Neural progenitor cell (in vitro differentiated cells): Measurements from ENCODE around the gene NUDT15.

Experiments used
- EZH2 ChIP-seq: fragments of 200-600 bp; sonication (generic); IDR thresholded peaks from 2 replicates; pipeline ENCODE4 v1.6.1; 2017; ENCODE audit warnings: antibody characterized with exemption, mild to moderate bottlenecking, moderate library complexity
- EZH2phosphoT487 ChIP-seq: fragments of 200-600 bp; sonication (generic); IDR thresholded peaks from 2 replicates; pipeline ENCODE4 v1.6.1; 2017; ENCODE audit warnings: antibody characterized with exemption
- TF ChIP-seq, protein P1 (sequence below): fragments of 200-600 bp; sonication (generic); IDR thresholded peaks from 2 replicates; pipeline ENCODE4 v1.5.1; 2017; ENCODE audit warnings: antibody characterized with exemption, mild to moderate bottlenecking

- TF ChIP-seq, protein P1, sequence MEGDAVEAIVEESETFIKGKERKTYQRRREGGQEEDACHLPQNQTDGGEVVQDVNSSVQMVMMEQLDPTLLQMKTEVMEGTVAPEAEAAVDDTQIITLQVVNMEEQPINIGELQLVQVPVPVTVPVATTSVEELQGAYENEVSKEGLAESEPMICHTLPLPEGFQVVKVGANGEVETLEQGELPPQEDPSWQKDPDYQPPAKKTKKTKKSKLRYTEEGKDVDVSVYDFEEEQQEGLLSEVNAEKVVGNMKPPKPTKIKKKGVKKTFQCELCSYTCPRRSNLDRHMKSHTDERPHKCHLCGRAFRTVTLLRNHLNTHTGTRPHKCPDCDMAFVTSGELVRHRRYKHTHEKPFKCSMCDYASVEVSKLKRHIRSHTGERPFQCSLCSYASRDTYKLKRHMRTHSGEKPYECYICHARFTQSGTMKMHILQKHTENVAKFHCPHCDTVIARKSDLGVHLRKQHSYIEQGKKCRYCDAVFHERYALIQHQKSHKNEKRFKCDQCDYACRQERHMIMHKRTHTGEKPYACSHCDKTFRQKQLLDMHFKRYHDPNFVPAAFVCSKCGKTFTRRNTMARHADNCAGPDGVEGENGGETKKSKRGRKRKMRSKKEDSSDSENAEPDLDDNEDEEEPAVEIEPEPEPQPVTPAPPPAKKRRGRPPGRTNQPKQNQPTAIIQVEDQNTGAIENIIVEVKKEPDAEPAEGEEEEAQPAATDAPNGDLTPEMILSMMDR: no peak
- TF ChIP-seq EZH2 (no peak), EZH2phosphoT487 (no peak)
Measured at GRCh38 chr13:48001114-48001881, 36.2 kb upstream of the NUDT15 start, which contains the start of gene SUCLA2.
